ENCODE measurements around the gene DCAF7.

DCAF7 gene

GRCh38 chr17:63525190-63525946 lies 24.9 kb upstream of the DCAF7 start:
- DNase-seq, result no peak

DNA sequence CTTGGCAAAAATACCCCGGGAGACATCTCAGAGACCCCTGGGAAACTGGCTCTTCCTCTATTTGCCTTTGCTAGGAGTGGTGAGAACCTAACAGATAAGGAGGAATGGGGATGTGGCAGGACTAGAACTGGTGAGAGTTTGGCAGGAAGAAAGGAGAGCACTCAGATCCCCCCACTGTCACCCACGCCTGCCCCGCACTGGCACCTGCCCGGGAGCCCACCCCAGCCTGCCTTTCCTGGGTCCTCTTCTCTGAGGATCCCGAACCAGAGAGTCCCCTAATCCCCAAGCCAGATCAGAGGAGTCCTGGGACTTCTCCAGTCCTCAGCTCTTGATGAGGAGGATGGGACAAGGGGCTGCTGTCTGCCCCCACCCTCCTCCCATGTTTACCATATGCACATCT lies 23.4 kb upstream of the DCAF7 start:
- no peak for DNase-seq

- no peak for DNase-seq
These were observed 22.1 kb upstream of the DCAF7 start for GRCh38 chr17:63528183-63528582.

DNA sequence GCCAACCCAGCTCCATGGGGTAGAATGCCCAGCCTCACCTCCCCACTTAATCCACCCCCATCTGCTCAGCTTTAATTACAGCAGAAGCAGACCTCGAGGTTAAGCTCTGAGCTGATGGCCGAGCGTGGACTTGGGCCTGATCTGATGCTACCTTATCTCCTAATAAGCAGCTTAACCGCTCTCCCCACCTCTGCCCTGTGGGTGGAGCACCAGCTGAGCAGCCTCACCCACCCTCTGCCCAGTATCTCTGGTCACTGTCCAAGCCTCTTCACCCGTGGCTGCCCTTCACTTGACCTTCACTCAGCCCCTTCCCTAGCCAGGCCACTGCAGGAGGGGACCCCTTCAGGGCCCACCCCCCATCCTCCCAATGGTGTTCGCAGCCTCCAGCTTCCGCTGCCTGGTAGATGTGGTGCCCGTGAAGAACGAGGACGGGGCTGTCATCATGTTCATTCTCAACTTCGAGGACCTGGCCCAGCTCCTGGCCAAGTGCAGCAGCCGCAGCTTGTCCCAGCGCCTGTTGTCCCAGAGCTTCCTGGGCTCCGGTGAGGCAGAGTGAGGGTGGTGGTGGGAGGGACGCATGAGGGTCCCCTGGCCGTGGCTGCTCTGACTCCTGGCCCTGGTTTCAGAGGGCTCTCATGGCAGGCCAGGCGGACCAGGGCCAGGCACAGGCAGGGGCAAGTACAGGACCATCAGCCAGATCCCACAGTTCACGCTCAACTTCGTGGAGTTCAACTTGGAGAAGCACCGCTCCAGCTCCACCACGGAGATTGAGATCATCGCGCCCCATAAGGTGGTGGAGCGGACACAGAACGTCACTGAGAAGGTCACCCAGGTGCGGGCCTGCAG lies 20.3 kb upstream of the DCAF7 start:
- DNase-seq, result no peak

GRCh38 chr17:63530557-63531021 lies 19.7 kb upstream of the DCAF7 start:
- no peak for DNase-seq

DNA sequence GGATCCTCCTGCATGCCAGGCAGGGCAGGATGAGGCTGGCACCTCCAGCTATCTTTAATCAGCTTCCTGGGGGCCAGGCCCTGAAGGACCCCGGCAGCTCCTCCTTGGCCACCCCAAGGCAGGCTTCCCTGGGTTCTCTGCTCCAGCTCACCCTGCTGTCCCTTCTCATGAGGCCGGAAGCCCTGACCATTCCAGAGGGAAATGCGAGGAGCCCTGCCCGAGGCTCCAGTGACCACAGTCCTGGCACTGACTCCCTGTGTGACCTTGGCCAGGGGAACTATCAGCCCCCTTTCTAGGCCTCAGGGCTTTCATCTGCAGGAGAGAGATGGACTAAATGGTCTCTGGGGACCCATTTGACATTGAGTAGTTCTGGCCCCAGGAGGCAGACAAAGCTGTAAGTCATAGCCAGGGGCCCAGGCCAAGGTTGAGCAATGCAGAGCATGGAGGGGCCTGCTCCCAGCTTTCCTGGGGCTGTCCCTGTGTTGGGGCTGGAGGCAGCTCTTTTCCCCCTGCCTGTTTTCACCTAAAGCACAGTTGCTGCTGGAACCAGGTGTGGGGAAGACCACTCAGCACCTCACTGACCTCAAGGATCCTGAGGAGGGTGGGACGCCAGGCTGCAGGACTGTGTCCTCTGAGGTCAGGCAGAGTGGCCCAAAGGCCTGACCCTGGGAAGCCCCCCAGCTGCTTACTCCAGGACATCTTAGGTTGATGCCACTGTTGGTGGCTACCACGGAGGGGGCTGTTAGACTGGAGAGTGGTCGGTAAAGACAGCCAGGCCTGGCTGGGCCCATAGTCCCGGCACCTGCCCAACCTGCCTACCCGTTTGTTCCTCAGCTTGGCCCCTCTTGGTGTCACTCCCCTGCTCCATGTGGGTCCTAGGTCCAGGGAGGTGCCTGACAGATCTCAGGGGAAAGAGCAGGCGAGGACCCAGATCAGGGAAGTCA lies 19.0 kb upstream of the DCAF7 start:
- no peak for DNase-seq

GRCh38 chr17:63533433-63534077 lies 16.7 kb upstream of the DCAF7 start:
- no peak for DNase-seq

GRCh38 chr17:63534078-63534570 lies 16.2 kb upstream of the DCAF7 start:
- no peak for DNase-seq

- DNase-seq, result no peak
These were observed 15.3 kb upstream of the DCAF7 start for GRCh38 chr17:63534816-63535455.

DNA sequence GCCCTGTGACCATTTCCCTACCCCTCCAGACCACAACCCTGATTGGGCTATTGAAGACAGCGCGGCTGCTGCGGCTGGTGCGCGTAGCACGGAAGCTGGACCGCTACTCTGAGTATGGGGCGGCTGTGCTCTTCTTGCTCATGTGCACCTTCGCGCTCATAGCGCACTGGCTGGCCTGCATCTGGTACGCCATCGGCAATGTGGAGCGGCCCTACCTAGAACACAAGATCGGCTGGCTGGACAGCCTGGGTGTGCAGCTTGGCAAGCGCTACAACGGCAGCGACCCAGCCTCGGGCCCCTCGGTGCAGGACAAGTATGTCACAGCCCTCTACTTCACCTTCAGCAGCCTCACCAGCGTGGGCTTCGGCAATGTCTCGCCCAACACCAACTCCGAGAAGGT lies 14.6 kb upstream of the DCAF7 start:
- DNase-seq, result no peak

- DNase-seq, result no peak
These were observed 13.3 kb upstream of the DCAF7 start for GRCh38 chr17:63537001-63537400.

GRCh38 chr17:63537991-63538692 lies 12.1 kb upstream of the DCAF7 start:
- DNase-seq, result no peak

DNA sequence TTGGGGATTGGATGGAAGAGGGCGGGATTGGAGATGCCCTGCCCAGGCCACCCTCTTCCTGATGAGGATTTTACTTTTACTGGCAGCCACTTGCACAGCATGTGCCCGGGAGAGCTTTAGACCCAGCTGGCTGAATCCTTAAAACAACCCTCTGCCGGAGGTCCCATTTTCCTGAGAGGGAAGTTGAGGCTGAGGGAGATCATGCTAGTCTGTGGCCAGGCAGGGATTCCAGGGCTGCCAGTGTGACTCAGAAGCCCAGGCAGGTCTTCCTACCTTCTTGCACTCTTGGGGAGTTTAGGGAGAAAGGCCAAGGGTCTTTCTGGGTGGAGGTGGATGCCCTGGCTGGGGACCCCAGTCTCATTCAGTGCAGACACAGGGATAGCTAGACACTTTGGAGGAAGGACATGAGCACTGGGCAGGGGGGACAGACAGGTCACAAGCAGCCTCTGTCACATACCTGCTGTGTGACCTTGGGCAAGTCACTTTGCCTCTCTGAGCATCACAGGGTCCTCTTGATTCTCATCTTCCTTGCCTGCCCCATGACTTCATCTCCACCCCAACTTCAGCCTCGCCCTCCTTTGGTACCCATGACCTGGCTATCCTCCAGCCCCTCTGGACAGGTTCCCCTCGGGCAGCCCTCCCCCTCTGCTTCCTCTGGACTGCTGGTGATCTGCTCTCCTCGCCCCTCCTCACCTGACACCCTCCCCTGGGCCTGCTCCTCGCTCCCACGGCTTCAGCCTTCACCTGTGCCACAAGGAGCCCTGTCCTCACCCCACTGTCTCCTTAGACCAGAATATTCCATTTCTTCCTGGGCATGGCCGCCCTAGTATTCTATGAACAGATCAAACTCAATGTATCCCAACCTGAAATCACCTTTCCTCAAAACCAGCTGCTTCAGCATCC lies 11.3 kb upstream of the DCAF7 start:
- DNase-seq, result no peak

DNA sequence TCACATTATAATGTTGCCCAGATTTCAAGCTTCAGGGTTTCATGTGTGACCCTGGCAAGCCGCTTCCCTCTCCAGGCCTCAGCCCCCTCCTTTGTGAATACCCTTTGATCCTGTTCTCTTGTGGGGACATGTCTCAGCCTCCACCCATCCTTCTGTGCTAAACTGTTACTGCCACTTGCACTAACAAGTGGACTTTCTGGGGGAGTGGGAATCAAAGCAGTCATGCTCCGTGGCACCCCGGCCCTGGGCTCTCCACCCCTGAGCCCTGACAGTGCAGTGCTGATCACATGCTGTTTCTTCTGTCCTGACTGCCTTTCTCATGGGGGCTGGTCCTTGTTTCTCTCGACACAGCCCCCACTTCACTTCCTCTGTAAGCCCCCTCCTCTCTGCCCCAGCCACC lies 9.7 kb upstream of the DCAF7 start:
- no peak for DNase-seq

DNA sequence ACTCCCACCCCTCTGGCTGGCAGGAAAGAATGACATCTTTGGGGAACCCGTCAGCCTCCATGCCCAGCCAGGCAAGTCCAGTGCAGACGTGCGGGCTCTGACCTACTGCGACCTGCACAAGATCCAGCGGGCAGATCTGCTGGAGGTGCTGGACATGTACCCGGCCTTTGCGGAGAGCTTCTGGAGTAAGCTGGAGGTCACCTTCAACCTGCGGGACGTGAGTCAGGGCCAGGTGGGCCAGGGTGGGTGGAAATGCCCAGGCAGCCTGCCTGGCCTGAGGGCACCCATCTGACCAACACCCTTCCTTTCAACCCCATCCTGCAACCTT lies 8.1 kb upstream of the DCAF7 start:
- no peak for DNase-seq

- DNase-seq, result no peak
These were observed 7.1 kb upstream of the DCAF7 start for GRCh38 chr17:63542942-63543821.

DNA sequence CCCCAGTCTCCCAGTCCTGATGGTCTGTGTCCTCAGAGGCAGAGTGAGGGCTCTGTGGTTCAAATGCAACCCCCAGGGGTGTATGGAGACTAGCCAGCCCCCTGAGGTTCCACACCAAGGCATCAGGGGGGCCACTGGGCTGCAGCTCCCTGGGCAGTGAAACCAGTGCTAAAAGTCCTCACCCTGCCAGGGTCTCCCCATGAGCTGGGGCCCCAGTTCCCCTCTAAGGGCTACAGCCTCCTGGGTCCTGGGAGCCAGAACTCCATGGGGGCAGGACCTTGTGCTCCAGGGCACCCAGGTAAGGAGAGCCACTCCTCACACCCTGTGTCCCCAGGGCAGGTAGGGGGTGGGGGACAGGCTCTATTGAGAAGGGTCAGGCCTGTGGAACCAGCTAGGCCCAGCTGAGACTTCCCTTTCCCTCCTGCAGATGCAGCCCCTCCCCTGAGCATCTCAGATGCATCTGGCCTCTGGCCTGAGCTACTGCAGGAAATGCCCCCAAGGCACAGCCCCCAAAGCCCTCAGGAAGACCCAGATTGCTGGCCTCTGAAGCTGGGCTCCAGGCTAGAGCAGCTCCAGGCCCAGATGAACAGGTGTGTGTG lies 6.4 kb upstream of the DCAF7 start:
- no peak for DNase-seq

DNA sequence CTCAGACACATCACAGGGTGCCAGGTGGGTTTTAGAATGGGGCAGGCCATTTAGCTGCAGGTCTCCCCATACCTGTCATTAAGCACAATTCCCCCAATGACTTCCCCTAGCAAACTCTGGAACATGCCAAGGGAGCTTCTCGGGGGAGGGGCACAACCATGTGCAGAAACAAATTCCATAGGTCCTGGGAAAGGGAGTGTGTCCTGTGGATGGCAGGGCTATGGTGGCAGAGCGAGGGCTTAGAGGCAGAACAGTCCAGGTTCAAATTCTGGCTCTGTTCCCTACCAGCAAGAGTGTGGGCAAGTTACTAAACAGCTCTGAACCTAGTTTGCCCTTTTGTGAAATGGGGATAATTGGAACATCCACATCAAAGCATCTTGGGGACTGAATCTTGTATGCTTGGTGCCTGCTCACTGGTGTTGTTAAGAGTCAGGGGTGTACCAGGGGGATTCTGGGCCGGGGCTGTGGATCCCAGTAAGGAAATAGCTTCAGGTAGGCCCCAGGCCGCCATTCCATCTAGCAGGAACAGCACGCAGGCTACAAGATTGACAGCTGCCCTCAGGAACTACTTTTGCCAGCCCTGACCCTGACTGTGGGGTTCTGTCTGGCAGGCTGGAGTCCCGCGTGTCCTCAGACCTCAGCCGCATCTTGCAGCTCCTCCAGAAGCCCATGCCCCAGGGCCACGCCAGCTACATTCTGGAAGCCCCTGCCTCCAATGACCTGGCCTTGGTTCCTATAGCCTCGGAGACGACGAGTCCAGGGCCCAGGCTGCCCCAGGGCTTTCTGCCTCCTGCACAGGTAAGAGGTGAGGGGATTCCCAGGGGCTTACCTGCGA lies 5.6 kb upstream of the DCAF7 start:
- DNase-seq, result no peak
